C4-2B (cell line): ENCODE results near the gene IDH3B.

Experiments used
- CTCF ChIP-seq: fragments of 450-650 bp; conservative IDR thresholded peaks from 2 replicates; pipeline ENCODE4 v1.5.1; 2017; ENCODE audit warnings: mild to moderate bottlenecking
- ZFX ChIP-seq: fragments of 450-650 bp; IDR thresholded peaks from 2 replicates; pipeline ENCODE4 v1.6.1; 2017

GRCh38 chr20:2707353-2708072, 43.5 kb upstream of the IDH3B start:
- TF ChIP-seq CTCF = no peak
- TF ChIP-seq ZFX = no peak
